Activated T-cell treated with anti-CD3 and anti-CD28 coated beads for 48 hours (primary cell): ENCODE data around the gene CCNJL.

ENCODE experiments used
- DNase-seq: peaks from one replicate; pipeline ENCODE4 v3.0.0-alpha.2; 2020; ENCODE audit warnings: low read depth

Gene CCNJL

DNA sequence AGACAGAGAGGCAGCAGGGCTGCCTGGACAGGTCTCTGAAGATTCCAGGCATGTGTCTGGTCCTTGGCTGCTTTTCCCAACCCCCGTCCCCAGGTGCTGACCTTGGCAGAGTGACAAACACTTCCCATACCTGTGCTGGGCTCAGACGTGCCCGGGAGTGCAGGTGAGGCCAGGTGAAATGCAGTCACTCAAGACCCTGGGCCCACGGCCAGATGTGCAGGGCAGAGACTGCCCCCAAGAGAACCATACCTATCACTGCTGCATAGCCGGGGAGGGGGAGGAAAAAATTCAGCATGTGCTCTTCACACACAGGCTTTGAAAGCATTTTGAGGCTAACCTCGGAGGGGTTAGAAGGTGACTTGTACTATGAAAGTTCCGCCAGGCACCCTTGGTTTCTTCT is 22.6 kb downstream of the CCNJL start:
- no peak for DNase-seq

- DNase-seq, result no peak
These were observed 23.1 kb downstream of the CCNJL start for GRCh38 chr5:160289356-160289651.

DNA sequence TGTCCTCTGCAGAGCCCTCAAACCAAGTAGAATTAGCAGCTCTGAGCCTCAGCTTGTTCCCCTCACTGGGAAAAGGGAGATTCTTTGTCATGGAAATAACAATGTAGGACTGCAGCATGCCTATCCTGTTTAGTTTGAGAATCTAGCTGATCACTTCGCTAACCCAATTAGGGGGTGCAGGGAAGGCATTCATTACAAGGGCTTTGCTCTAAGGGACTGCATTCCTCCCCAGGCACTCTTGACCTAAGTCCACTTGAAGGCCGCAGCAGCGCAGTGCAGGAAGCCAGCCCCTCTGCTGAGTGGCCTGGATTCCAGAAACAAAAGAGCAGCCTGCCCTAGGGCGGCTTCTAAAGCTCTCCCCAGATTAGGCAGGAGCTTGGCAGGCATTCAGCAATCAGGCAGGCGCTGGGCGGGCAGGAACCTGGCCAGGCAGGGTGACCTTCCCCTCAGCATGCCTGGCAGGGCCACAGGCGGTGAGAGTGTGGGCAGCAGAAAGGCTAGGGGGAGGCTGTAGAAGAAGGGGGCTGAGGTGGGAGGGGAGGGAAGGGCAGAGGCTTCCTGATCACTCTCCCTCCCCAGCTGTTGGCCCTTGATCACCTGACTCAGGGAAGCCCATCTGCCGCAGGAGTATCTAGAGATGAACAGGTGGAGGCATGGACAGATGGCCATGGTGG is 24.8 kb downstream of the CCNJL start:
- no peak for DNase-seq

DNA sequence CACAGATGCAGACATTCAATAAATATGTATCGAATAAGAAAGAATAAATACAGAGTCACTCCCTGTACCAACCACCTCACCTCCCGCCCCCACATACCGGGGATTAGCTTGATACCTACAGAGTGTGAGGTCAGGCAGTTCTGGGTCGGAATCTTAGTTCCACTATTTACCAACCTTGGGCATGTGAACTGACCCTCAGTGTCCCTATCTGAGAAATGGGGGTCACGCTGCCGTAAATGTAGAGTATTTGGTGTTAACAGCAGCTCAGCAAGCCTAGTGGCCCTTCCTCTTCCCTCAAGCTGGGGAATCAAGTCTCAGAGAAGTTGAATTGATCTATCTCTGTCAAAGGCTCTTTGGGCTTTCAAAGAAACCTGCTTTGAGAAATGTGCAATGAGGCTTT is 25.4 kb downstream of the CCNJL start:
- DNase-seq, result no peak

DNA sequence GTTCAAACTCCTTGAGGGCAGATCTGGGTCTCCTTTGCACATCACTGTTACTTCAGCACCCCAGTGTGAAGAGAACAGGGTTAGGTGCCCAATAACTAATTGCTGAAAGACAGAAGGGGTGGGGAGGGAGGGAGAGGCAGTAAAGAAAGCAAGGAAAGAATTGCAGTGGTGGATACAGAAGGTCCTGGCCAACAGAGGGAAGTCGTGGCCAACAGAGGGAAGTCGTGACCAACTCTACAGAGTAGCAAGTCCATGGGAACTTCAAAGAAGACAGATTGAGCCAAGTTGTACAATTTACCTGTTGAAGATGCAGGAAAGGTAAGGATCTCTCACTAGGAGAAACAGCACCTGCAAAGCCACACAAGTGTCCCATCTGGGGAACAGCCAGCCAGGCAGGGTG is 27.0 kb downstream of the CCNJL start:
- no peak for DNase-seq

GRCh38 chr5:160284291-160284873 is 28.0 kb downstream of the CCNJL start:
- DNase-seq, result no peak

DNA sequence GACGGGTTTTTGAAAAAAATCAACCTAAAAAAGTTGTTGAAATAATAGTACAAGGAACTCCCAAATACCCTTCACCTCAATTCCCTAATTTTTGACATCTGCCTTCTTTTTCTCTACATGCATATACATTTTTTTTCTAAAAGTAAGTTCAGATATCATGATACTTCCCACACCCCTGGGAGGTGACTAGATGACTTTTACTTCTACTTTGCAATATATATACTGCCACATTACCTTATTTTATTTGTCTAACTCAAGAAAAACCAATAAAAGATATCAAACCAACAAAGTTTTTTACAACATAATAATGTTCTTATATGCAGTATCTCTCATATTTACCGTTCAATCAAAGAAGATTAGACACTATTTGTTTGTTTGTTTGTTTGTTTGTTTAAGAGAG is 31.1 kb downstream of the CCNJL start:
- no peak for DNase-seq

GRCh38 chr5:160280384-160281095 is 31.8 kb downstream of the CCNJL start:
- no peak for DNase-seq

DNA sequence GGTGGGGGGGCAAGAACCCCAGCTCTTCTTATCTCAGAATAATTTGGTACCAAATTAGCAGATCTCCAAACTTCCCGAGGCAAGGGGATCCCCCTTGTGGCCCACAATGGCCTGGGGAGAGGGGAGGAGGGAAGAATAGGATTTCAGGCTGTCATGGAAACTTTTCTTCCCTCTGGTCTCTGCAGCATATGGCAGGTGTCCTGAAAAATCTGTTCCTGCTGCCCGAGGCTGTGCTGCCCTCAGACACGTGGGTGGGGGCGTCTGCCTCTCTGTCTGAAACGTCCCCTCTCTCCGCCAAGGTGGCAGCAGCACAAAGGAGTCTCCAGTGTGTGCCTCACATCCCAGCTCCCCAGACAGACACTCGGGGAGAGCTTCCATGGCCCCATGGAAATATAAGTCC is 34.0 kb downstream of the CCNJL start:
- DNase-seq, result no peak

GRCh38 chr5:160274483-160274931 is 37.9 kb downstream of the CCNJL start:
- no peak for DNase-seq

DNA sequence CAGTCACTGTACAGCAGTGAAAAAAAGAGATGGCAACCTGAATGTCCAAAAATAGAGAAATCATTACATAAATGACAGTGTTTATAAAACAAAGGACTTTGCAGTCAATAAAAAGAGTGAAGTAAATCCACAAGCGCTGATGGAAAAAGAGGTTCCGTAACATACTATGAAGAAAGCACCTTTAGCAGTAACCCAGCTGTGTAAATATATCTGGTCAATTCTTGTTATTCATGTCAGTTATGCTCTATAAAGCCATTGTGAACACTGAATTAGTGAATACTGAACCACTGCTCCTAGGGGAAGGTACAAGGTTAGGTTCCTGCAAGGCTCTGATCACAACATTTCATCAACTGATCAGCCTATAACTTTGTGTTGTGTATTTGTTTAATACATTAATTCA is 39.5 kb downstream of the CCNJL start:
- no peak for DNase-seq

GRCh38 chr5:160272264-160272663 is 40.1 kb downstream of the CCNJL start:
- no peak for DNase-seq

DNA sequence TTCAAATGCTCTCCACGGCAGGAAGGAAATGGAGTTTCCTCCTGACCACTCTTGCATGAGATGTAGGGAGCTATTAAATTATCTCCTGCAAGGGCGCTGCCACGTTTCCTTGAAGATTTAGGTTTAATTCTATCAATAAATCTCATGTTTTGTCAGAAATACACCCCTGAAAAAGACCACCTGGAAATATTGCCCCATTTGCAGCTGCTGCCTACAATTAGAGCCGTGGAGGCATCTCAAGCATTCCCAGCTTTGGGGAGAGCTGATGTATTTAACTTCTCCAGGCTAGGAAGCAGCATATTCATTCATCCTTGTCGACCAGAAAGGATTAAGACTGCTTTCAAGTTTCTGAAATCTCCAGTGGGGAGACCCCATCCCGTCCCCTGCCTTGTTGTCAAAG is 40.5 kb downstream of the CCNJL start:
- no peak for DNase-seq

- no peak for DNase-seq
These were observed 41.0 kb downstream of the CCNJL start for GRCh38 chr5:160271396-160271795.

DNA sequence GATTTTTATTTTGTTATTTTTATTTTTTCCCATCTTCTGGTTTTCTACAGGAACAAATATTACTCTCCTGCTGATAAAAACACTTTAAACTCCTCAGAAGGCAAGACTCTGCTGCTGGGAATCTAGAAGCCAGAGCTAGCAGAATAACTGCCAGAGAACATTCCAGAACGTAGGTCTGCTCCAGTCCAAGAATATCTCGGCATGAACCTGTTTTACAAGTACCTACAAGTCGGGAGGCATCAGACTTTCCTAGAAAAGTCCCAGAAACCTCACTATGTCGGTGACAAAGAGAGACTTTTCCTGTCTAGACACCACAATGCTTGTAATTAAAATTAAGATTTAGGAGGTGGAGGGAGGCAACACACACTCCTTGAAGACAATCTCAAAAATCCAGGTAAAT is 41.7 kb downstream of the CCNJL start:
- no peak for DNase-seq

- DNase-seq, result no peak
These were observed 43.3 kb downstream of the CCNJL start for GRCh38 chr5:160269017-160269416.

- no peak for DNase-seq
These were observed 44.2 kb downstream of the CCNJL start for GRCh38 chr5:160268121-160268520.

- DNase-seq, result no peak
These were observed 45.5 kb downstream of the CCNJL start for GRCh38 chr5:160266752-160267345.

GRCh38 chr5:160266044-160266443 is 46.3 kb downstream of the CCNJL start:
- no peak for DNase-seq

GRCh38 chr5:160263326-160263855 is 49.0 kb downstream of the CCNJL start:
- DNase-seq, result no peak

GRCh38 chr5:160262151-160263074 is 50.0 kb downstream of the CCNJL start:
- no peak for DNase-seq
